SJSA1 (cell line): ENCODE data around the gene PHF1. TPM values are rescaled to one million over a fixed set of nuclear protein-coding genes. Genes with fewer than 3 reads are reported as not detected.
A peak's percentile ranks its signal among the peaks of the same experiment; 100 is the strongest.

Source experiments
- DNase-seq, 2 experiments: peaks; one replicate each; pipeline ENCODE4 v3.0.0-alpha.2; 2015 to 2020; ENCODE audit warnings: low spot score in 2 of 2, low read depth in 1 of 2
- H3K27ac ChIP-seq: fragments of 250-450 bp; sonication (Bioruptor Pico); 2 replicates; pipeline ENCODE4 v1.5.1; 2020; ENCODE audit warnings: mild to moderate bottlenecking, moderate library complexity
- H3K27me3 ChIP-seq: fragments of 250-450 bp; sonication (Bioruptor Pico); replicated peaks from 2 replicates; pipeline ENCODE4 v1.5.1; 2020; ENCODE audit warnings: mild to moderate bottlenecking, moderate library complexity
- H3K36me3 ChIP-seq: fragments of 250-450 bp; sonication (Bioruptor Pico); 2 replicates; pipeline ENCODE4 v1.5.1; 2020; ENCODE audit warnings: mild to moderate bottlenecking
- H3K4me1 ChIP-seq: fragments of 250-450 bp; sonication (Bioruptor Pico); replicated peaks from 2 replicates; pipeline ENCODE4 v1.6.1; 2021; ENCODE audit warnings: mild to moderate bottlenecking
- H3K4me3 ChIP-seq: fragments of 250-450 bp; sonication (Bioruptor Pico); 2 replicates; pipeline ENCODE4 v1.5.1; 2020; ENCODE audit warnings: mild to moderate bottlenecking
- H3K9me3 ChIP-seq: fragments of 250-450 bp; sonication (Bioruptor Pico); replicated peaks from 2 replicates; pipeline ENCODE4 v1.5.1; 2020; ENCODE audit warnings: mild to moderate bottlenecking
- total RNA-seq: library from RNA; depleted of rRNA; stranded (reverse); fragments of >200 nt; shearing (Covaris generic); gene quantifications from 2 replicates; pipeline ENCODE4 v1.2.3, GENCODE V29; 2014; rRNA removed

Gene PHF1
- total RNA-seq, 1 experiment from 2014 or later = 23.2 TPM

DNA sequence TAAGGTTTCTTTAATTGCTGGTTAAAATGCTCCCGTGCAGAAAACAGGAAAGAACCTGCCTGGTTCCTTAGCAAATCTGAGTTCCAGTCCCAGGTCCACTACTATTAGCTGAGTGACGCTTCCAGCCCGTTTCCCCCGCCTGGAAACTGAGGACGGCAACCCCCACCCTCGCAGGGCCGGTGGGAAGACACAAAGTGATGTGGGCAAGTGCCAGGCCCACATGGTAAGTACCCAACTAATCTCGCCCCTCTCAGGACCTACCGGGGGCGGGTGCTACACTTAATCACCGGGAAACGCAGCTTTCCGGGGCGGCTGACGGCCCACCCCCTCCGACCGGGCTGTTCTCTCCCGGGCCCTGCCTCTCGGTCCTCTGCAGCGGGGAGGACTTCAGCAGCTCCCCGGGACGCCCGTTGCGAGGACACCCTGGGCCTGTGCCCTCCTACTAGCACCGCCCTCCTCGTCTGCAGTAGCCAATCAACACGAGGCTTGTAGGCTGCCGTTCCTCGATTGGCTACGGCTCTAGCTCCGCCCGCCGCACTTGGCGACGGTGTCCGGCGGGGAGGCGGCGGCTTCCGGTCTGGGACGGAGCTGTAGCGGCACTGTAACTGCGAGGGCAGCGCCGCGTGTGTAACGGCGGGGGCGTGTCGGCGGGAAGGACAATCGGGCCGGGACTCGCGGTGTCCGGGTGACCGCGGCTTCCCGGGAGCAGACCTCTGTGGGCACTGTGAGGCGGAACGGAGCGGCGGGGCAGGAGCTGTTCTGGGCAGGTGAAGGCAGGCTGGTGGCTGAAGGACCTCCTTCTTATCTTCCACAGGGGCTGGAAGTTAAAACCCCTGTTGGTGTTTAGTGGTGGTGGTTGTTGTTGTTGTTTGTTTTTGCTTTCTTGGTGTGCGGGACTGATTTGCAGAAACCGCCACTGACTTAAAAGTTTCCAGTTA, 43.5 kb downstream of the PHF1 start, which contains the start of gene ZBTB9:
TSS of gene ZBTB9 (plus strand) at position 568 of the 938 bp plus-strand sequence. CDS start 525 bp downstream, outside the sequence.
- peak; percentile 94 to 97 for DNase-seq
- H3K4me1 ChIP-seq = no peaks in the 10 kb centered on the region; the same call in 1 of the 2 replicates
- peak within 1 kb of the TSS; percentile 58 for H3K4me3 ChIP-seq
- no peak within 1 kb of the TSS for H3K27ac ChIP-seq
- no peaks in the 10 kb centered on the region for H3K9me3 ChIP-seq
- no peaks in the 10 kb centered on the region for H3K27me3 ChIP-seq
- H3K36me3 ChIP-seq = peaks cover 20% of the 10 kb centered on the region

DNA sequence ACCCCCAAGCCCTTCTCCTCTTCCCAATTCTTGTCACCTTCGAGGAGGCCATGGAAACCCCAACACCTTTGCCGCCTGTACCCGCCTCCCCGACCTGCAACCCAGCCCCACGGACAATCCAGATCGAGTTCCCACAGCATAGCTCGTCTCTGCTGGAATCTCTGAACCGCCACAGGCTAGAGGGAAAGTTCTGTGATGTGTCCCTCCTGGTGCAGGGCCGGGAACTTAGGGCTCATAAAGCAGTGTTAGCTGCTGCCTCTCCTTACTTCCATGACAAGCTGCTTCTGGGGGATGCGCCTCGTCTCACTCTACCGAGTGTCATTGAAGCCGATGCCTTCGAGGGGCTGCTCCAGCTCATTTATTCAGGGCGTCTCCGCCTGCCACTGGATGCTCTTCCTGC, 44.2 kb downstream of the PHF1 start:
- no peak overlapping the region for H3K27ac ChIP-seq
- no peak for DNase-seq

DNA sequence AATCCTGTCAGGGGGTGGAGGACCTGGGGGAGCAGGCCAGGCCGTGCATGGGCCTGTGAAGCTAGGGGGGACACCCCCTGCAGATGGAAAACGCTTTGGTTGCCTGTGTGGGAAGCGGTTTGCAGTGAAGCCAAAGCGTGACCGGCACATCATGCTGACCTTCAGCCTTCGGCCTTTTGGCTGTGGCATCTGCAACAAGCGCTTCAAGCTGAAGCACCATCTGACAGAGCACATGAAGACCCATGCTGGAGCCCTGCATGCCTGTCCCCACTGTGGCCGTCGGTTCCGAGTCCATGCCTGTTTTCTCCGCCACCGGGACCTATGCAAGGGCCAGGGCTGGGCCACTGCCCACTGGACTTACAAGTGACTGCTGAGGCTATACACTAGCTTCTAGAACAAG, 45.3 kb downstream of the PHF1 start:
- H3K9me3 ChIP-seq = no peaks in the 10 kb centered on the region
- H3K27me3 ChIP-seq = no peaks in the 10 kb centered on the region
- no peaks in the 10 kb centered on the region; the same call in 1 of the 2 replicates for H3K4me1 ChIP-seq
- no peak for DNase-seq
- no peak overlapping the region for H3K27ac ChIP-seq
- no peak overlapping the region for H3K4me3 ChIP-seq
- H3K36me3 ChIP-seq = peaks cover 20% of the 10 kb centered on the region

More for the DNA sequence above, 44.2 kb downstream of the PHF1 start:
- Histone ChIP-seq H3K4me3 (peak overlapping the region; percentile 58), H3K27me3 (no peaks in the 10 kb centered on the region), H3K4me1 (no peaks in the 10 kb centered on the region; the same call in 1 of the 2 replicates), H3K9me3 (no peaks in the 10 kb centered on the region), H3K36me3 (peaks cover 20% of the 10 kb centered on the region)

DNA sequence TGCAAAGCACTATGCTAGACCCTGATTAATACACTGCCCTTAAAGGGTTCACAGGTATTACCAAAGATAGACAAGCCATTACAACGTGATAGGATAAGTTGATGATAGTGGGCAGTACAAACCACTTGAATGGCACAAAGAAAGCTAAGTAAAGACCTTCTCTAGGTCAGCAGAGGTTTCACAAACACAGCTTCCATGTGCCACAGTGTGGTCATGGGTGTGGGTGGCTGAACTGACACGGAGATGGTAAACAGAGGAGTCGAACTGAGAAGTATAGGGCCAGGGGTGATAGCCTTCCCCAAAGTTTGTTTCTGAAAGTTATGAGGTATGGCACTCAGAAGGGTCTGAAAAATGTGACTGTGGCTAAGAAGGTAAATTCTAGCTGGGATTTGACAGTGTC, 47.9 kb downstream of the PHF1 start:
- DNase-seq = no peak
- no peak overlapping the region for H3K4me3 ChIP-seq
- 0 out of 2 replicates have a peak, but pooled peaks cover 4% of the 10 kb centered on the region for H3K27me3 ChIP-seq
- H3K4me1 ChIP-seq = no peaks in the 10 kb centered on the region; the same call in 1 of the 2 replicates
- H3K27ac ChIP-seq = no peak overlapping the region
- H3K36me3 ChIP-seq = peaks cover 20% of the 10 kb centered on the region
- no peaks in the 10 kb centered on the region for H3K9me3 ChIP-seq

DNA sequence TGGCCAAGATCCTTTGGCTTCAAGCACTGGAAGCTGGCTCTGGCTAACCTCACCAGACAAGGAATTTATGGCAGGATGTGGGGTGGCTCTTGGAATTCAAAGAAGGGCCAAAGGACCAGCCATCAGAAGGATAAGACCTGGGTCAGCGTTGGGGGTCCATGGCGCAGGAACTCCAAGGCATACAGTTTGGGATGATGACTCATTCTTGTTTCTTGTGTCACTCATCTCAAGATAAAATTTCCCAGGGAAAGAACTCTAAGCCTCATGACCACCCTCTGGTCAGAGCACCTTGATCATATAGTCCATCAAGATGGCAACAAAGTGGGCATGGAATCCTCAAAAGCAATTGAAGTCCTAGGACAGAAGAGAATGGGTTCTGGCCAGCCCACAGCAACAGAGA, 48.4 kb downstream of the PHF1 start:
- Histone ChIP-seq H3K27ac (no peak overlapping the region), H3K36me3 (peaks cover 20% of the 10 kb centered on the region), H3K4me3 (no peak overlapping the region), H3K4me1 (no peaks in the 10 kb centered on the region; the same call in 1 of the 2 replicates), H3K27me3 (0 out of 2 replicates have a peak, but pooled peaks cover 5% of the 10 kb centered on the region), H3K9me3 (no peaks in the 10 kb centered on the region)
- DNase-seq = no peak

Other genes with a start within 250 kb of the PHF1 start
- 0.32 TPM in 1 of 2 replicates, not detected in the other for gene COL11A2, start 218.5 kb upstream of the PHF1 start, total RNA-seq
- 12.4 and 14.7 TPM in 2 replicates for gene RXRB, start 210.3 kb upstream of the PHF1 start, total RNA-seq
- gene SLC39A7, start 210.1 kb upstream of the PHF1 start, total RNA-seq = 105 and 122 TPM in 2 replicates
- gene HSD17B8, start 206.4 kb upstream of the PHF1 start, total RNA-seq = 4.5 and 11.6 TPM in 2 replicates
- 32.5 and 37.2 TPM in 2 replicates for gene RING1, start 202.5 kb upstream of the PHF1 start, total RNA-seq
- gene VPS52, start 139.1 kb upstream of the PHF1 start, total RNA-seq = 26.9 and 39.4 TPM in 2 replicates
- gene RPS18, start 138.9 kb upstream of the PHF1 start, total RNA-seq = 2,063 and 2,614 TPM in 2 replicates
- 0.16 TPM in 1 of 2 replicates, not detected in the other for gene B3GALT4, start 133.9 kb upstream of the PHF1 start, total RNA-seq
- gene WDR46, start 121.8 kb upstream of the PHF1 start, total RNA-seq = 81.8 and 123 TPM in 2 replicates
- 66.3 and 67.8 TPM in 2 replicates for gene PFDN6, start 121.4 kb upstream of the PHF1 start, total RNA-seq
- 24.5 and 35.7 TPM in 2 replicates for gene RGL2, start 112.1 kb upstream of the PHF1 start, total RNA-seq
- 57.8 and 64.3 TPM in 2 replicates for gene TAPBP, start 96.9 kb upstream of the PHF1 start, total RNA-seq
- gene ZBTB22, start 93.3 kb upstream of the PHF1 start, total RNA-seq = 5.6 and 10.1 TPM in 2 replicates
- 37.2 and 44.5 TPM in 2 replicates for gene DAXX, start 88.1 kb upstream of the PHF1 start, total RNA-seq
- 95.5 and 120 TPM in 2 replicates for gene KIFC1, start 19.2 kb upstream of the PHF1 start, total RNA-seq
- 201 and 341 TPM in 2 replicates for gene CUTA, start 7.1 kb downstream of the PHF1 start, total RNA-seq
- 0.69 and 1.1 TPM in 2 replicates for gene SYNGAP1, start 9.1 kb downstream of the PHF1 start, total RNA-seq
- 2.9 and 4.4 TPM in 2 replicates for gene ZBTB9, start 43.6 kb downstream of the PHF1 start, total RNA-seq
- gene BAK1, start 169.3 kb downstream of the PHF1 start, total RNA-seq = 14.3 and 23.3 TPM in 2 replicates
- 9.0 and 11.4 TPM in 2 replicates for gene ITPR3, start 210.3 kb downstream of the PHF1 start, total RNA-seq